Left lung (tissue), 10 donors: ENCODE measurements around the gene TEX54. TPM values are rescaled to one million over a fixed set of nuclear protein-coding genes. Genes with fewer than 3 reads are reported as not detected.
"Not testable (repeated sequence)": the region's sequence is repeated elsewhere in the genome, so short reads cannot be mapped to it uniquely, and the experiment has no call there.

ENCODE experiments used
- ATAC-seq: fragments of 200-7000 bp; cut with Tn5 transposase; one replicate; pipeline ENCODE4 v1.9.1; 2020; ENCODE audit warnings: moderate library complexity
- DNase-seq, 4 donors: peaks; one replicate each; pipeline ENCODE4 v3.0.0-alpha.2; 2013 to 2020
- H3K27ac ChIP-seq, 2 donors: fragments of 200-600 bp; sonication (generic) in 1 of 2; one replicate each; pipeline versions ENCODE4 v1.5.0 to v1.8.0; 2020 to 2021
- H3K27me3 ChIP-seq, 2 donors: fragments of 200-600 bp; sonication (generic) in 1 of 2; one replicate each; pipeline versions ENCODE4 v1.5.0 to v1.8.0; 2020 to 2021
- H3K36me3 ChIP-seq, 2 donors: fragments of 200-600 bp; sonication (generic) in 1 of 2; one replicate each; pipeline versions ENCODE4 v1.5.0 to v1.8.0; 2020 to 2021
- H3K4me1 ChIP-seq, 2 donors: fragments of 200-600 bp; one replicate each; pipeline ENCODE4 v1.8.0; 2021
- H3K4me3 ChIP-seq, 2 donors: fragments of 200-600 bp; sonication (generic) in 1 of 2; one replicate each; pipeline versions ENCODE4 v1.5.0 to v1.8.0; 2020 to 2021; ENCODE audit warnings: mild to moderate bottlenecking in 1 of 2
- H3K9me3 ChIP-seq, 2 donors: fragments of 200-600 bp; sonication (generic) in 1 of 2; one replicate each; pipeline versions ENCODE4 v1.5.0 to v1.8.0; 2020 to 2021
- intact Hi-C, 2 donors: fragments of 100-400 bp; cut with DNase I; formaldehyde crosslinking; loops; one replicate each; pipeline versions ENCODE4 v1.11.2 to v1.14.2; 2022
- polyA plus RNA-seq, 6 donors: library from polyadenylated mRNA; unstranded; fragments of 120-200 nt; gene quantifications; one replicate each; pipeline ENCODE4 v1.2.1, GENCODE V29; 2013; ENCODE audit not compliant: insufficient read length in 6 of 6
- total RNA-seq, 2 donors: library from RNA; stranded (reverse); fragmentation: NEBNext Ultra II Directional; extraction: Animal tissue kit (Norgen Biotek cat#: 25700); gene quantifications; one replicate each; pipeline ENCODE4 v1.2.1, GENCODE V29; 2021
- TF ChIP-seq, protein P1 (sequence below), 2 donors: fragments of 200-600 bp; sonication (generic) in 1 of 2; IDR thresholded peaks; one replicate each; pipeline versions ENCODE4 v1.5.0 to v1.8.0; 2021; ENCODE audit warnings: antibody characterized with exemption in 2 of 2
- donor health status: DM: no; HTN: yes; CAD: no.
- donor health status: DM: no; HTN: no; CAD: no.

Gene TEX54
- total and polyA plus RNA-seq, 8 donors = 0.36 to 0.69 TPM; not detected in 6

GRCh38 chr11:62831520-62832335, 913 bp downstream of the TEX54 start, which contains the start of gene STX5:
TSS of gene STX5 (minus strand) at chr11:62832051. CDS start at chr11:62831243, 808 bp downstream.
- H3K4me1 ChIP-seq = peaks cover 8 to 59% of the 10 kb centered on the region in 2 donors
- TF ChIP-seq, protein P1, sequence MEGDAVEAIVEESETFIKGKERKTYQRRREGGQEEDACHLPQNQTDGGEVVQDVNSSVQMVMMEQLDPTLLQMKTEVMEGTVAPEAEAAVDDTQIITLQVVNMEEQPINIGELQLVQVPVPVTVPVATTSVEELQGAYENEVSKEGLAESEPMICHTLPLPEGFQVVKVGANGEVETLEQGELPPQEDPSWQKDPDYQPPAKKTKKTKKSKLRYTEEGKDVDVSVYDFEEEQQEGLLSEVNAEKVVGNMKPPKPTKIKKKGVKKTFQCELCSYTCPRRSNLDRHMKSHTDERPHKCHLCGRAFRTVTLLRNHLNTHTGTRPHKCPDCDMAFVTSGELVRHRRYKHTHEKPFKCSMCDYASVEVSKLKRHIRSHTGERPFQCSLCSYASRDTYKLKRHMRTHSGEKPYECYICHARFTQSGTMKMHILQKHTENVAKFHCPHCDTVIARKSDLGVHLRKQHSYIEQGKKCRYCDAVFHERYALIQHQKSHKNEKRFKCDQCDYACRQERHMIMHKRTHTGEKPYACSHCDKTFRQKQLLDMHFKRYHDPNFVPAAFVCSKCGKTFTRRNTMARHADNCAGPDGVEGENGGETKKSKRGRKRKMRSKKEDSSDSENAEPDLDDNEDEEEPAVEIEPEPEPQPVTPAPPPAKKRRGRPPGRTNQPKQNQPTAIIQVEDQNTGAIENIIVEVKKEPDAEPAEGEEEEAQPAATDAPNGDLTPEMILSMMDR (IDR thresholded peaks at IDR 0.05) = no peak
- no peaks in the 10 kb centered on the region for H3K27me3 ChIP-seq
- H3K36me3 ChIP-seq = peaks cover 0 to 62% of the 10 kb centered on the region in 2 donors
- DNase-seq (peak; percentile 99 to 100 (median 99)), ATAC-seq (peak; percentile 99)
- intact Hi-C loops = no loop called here
- peak within 1 kb of the TSS; percentile 83 to 91 for H3K4me3 ChIP-seq
- no peaks in the 10 kb centered on the region for H3K9me3 ChIP-seq
- peak within 1 kb of the TSS; percentile 90 to 92 for H3K27ac ChIP-seq

DNA sequence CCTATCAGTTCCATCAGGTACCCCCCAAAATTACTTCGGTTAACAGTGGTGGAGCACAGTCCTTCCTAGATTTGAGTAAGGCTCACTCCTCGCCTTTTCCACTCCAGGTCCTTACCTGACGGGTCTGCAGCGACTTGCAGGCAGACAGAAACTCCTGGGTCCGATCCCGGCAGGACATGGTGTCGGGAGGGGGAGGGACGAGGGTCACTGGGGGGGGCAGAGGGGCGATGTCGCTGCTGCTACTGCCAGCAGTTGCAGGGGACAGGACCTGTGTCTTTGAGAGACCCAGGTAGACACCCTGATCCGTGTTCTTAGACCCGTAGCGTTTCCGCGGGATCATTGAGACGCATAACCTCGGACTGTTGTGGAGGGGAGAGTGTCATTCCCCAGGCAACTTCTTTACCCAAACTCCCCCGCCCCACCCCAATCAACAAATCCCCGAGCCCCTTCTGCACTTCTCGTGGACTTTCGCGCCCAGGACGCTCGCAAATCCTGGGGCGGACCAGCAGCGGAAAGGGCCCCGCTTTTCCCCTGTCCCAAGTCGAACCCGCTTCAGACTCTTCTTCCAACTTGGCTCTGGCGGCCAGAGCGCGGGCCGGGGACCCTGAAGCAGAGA, 1.6 kb downstream of the TEX54 start:
- DNase-seq = peak in 1 of 4 donors; percentile 76

GRCh38 chr11:62828130-62828529, 4.5 kb downstream of the TEX54 start:
- ATAC-seq, intact Hi-C loops, H3K9me3 ChIP-seq, H3K27ac ChIP-seq, H3K4me3 ChIP-seq, H3K27me3 ChIP-seq, DNase-seq: not testable (repeated sequence)
- H3K36me3 ChIP-seq = peaks cover 0 to 69% of the 10 kb centered on the region in 2 donors
- H3K4me1 ChIP-seq = peaks cover 8 to 34% of the 10 kb centered on the region in 2 donors

More for the DNA sequence above, 1.6 kb downstream of the TEX54 start:
- H3K9me3 ChIP-seq = no peaks in the 10 kb centered on the region
- H3K27me3 ChIP-seq = no peaks in the 10 kb centered on the region
- peak overlapping the region; percentile 90 to 92 for H3K27ac ChIP-seq
- peak overlapping the region; percentile 83 to 91 for H3K4me3 ChIP-seq
- H3K36me3 ChIP-seq = peaks cover 0 to 67% of the 10 kb centered on the region in 2 donors
- intact Hi-C loops = no loop called here
- H3K4me1 ChIP-seq = peaks cover 8 to 52% of the 10 kb centered on the region in 2 donors
- ATAC-seq = no peak
- TF ChIP-seq, protein P1 (IDR thresholded peaks at IDR 0.05) = no peak

- H3K36me3 ChIP-seq = peaks cover 4 to 99% of the 10 kb centered on the region in 2 donors
- H3K4me1 ChIP-seq = peaks cover 0 to under 1% of the 10 kb centered on the region in 2 donors
- no peaks in the 10 kb centered on the region for H3K27me3 ChIP-seq
- H3K9me3 ChIP-seq = no peaks in the 10 kb centered on the region
- H3K27ac ChIP-seq = no peak overlapping the region
- no peak for ATAC-seq
- no peak for DNase-seq
- TF ChIP-seq, protein P1 (IDR thresholded peaks at IDR 0.05) = no peak
- intact Hi-C loops = no loop called here
- no peak overlapping the region for H3K4me3 ChIP-seq
Observed at GRCh38 chr11:62823677-62824076, 9.0 kb downstream of the TEX54 start.

DNA sequence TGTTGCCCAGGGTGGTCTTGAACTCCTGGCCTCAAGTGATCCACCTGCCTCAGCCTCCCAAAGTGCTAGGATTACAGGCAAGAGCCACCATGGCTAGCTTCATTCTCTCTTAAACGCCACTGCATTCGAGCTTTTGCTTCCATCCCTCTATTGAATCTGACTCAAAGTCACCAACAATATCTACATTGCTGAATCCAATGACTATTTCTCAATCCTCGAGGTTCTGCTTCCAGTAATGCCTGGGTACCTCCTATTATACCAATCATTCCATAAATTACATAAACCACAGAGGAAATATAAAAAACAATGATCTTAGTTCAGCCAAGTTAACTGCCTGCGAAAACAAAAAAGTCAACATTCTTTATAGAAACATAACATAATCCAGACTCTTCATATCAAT, 15.5 kb downstream of the TEX54 start:
- TF ChIP-seq, protein P1 (IDR thresholded peaks at IDR 0.05) = no peak
- no peak overlapping the region for H3K4me3 ChIP-seq
- no peaks in the 10 kb centered on the region for H3K27me3 ChIP-seq
- no peaks in the 10 kb centered on the region for H3K9me3 ChIP-seq
- ATAC-seq (no peak), DNase-seq (no peak)
- H3K27ac ChIP-seq = peak overlapping the region in 1 of 2 donors; percentile 84
- H3K4me1 ChIP-seq = peaks cover 0 to 18% of the 10 kb centered on the region in 2 donors
- H3K36me3 ChIP-seq = peaks cover 4 to 67% of the 10 kb centered on the region in 2 donors
- intact Hi-C loops = no loop called here
